ENCODE results near the gene TBPL2. TPM values are rescaled to one million over a fixed set of nuclear protein-coding genes. Genes with fewer than 3 reads are reported as not detected.

Gene TBPL2
- total RNA-seq, 2 donors from 2014 or later, result not detected

DNA sequence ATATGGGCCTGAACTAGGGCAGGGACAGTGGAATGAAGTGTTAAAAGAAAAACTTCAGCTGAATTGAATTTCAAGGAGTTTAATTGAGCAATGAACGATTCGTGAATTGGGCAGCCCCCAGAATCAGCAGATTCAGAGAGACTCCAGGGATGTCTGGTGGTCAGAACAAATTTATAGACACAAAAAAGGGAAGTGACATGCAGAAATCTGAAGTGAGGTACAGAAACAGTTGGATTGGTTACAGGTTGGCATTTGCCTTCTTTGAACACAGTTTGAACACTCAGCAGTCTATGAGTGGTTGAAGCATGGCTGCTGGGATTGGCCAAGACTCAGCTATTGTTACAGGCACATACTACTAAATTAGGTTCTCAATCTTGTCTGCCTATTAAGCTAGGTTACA lies 9.7 kb upstream of the TBPL2 start:
- no peak overlapping the region for H3K4me3 ChIP-seq

DNA sequence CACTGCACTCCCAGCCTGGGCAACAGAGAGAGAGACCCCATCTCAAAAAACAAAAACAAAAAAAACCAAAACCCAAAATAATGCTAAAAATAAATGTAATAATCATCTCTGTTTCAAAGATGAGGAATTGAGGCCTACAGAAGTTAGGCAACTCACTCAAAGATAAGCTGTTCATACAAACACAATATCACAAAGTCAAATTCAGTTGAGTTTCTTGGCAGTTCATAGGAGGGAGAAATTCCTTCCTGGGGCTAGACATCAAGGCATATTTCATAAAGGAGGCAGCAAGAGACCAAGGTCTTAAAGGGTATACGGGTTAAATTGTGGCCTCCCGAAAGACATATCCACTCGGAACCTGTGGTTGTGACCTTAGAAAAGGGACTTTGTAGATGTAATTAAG lies 8.7 kb upstream of the TBPL2 start:
- intact Hi-C loops (cut with DNase I), result no loop called here
- Histone ChIP-seq H3K36me3 (no peaks in the 10 kb centered on the region), H3K9me3 (no peaks in the 10 kb centered on the region), H3K4me3 (no peak overlapping the region), H3K27me3 (replicated peaks; ENCODE audit: insufficient read depth) (no peaks in the 10 kb centered on the region), H3K4me1 (replicated peaks) (no peaks in the 10 kb centered on the region), H3K27ac (no peak overlapping the region)
- WGBS, result 77% methylated on average over 3 of the region's 3 CpGs
- no peak for DNase-seq (ENCODE audit: low spot score)
- TF ChIP-seq POLR2A (IDR thresholded peaks at IDR 0.05), result no peak
- no peak for TF ChIP-seq CTCF (IDR thresholded peaks at IDR 0.05)

More for the DNA sequence above, 9.7 kb upstream of the TBPL2 start:
- H3K27ac ChIP-seq, result no peak overlapping the region
- intact Hi-C loops (cut with DNase I), result no loop called here
- H3K4me1 ChIP-seq (replicated peaks), result no peaks in the 10 kb centered on the region
- TF ChIP-seq POLR2A (IDR thresholded peaks at IDR 0.05), result no peak
- no peak for TF ChIP-seq CTCF (IDR thresholded peaks at IDR 0.05)
- no peak for TF ChIP-seq POLR2AphosphoS5 (IDR thresholded peaks at IDR 0.05)
- H3K36me3 ChIP-seq, result no peaks in the 10 kb centered on the region
- no peaks in the 10 kb centered on the region for H3K27me3 ChIP-seq (replicated peaks; ENCODE audit: insufficient read depth)
- no peaks in the 10 kb centered on the region for H3K9me3 ChIP-seq
- no peak for DNase-seq (ENCODE audit: low spot score)
- 85% methylated on average over 2 of the region's 2 CpGs for WGBS

- intact Hi-C loops (cut with DNase I), result no loop called here
- Histone ChIP-seq H3K36me3 (no peaks in the 10 kb centered on the region), H3K27me3 (replicated peaks; ENCODE audit: insufficient read depth) (no peaks in the 10 kb centered on the region), H3K4me3 (no peak overlapping the region), H3K4me1 (replicated peaks) (no peaks in the 10 kb centered on the region), H3K9me3 (no peaks in the 10 kb centered on the region), H3K27ac (no peak overlapping the region)
- WGBS, result 33% methylated on average over 3 of the region's 3 CpGs
- no peak for DNase-seq (ENCODE audit: low spot score)
- no peak for TF ChIP-seq POLR2A (IDR thresholded peaks at IDR 0.05)
- no peak for TF ChIP-seq CTCF (IDR thresholded peaks at IDR 0.05)
- peak; percentile 19 for TF ChIP-seq POLR2AphosphoS5 (IDR thresholded peaks at IDR 0.05)
Observed at GRCh38 chr14:55448141-55448614, 7.8 kb upstream of the TBPL2 start.

DNA sequence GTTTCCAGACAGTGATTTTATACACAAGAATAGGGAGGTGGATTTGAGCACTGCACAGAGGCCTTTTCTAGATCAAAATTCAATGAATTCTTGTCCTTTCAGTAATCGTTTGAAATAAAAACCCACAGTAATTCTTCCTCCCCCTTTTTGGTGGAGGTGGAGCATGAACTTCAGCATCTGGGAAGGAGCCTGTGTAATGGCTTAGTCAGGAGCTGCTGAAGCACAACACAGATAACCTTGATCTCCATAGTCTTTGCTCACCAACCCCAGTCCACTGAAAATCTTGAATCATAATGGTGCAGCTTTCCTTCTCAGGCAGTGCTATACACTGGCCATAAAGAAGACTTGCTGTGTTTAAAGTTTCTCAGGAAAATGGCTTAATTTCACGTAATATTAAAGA lies 6.4 kb upstream of the TBPL2 start:
- Histone ChIP-seq H3K4me1 (replicated peaks) (no peaks in the 10 kb centered on the region), H3K4me3 (no peak overlapping the region), H3K9me3 (no peaks in the 10 kb centered on the region), H3K27ac (no peak overlapping the region), H3K36me3 (no peaks in the 10 kb centered on the region), H3K27me3 (replicated peaks; ENCODE audit: insufficient read depth) (no peaks in the 10 kb centered on the region)
- TF ChIP-seq POLR2AphosphoS5 (IDR thresholded peaks at IDR 0.05) (no peak), CTCF (IDR thresholded peaks at IDR 0.05) (no peak), POLR2A (IDR thresholded peaks at IDR 0.05) (no peak)
- 67% methylated on average over 2 of the region's 2 CpGs for WGBS
- intact Hi-C loops (cut with DNase I), result no loop called here
- no peak for DNase-seq (ENCODE audit: low spot score)

DNA sequence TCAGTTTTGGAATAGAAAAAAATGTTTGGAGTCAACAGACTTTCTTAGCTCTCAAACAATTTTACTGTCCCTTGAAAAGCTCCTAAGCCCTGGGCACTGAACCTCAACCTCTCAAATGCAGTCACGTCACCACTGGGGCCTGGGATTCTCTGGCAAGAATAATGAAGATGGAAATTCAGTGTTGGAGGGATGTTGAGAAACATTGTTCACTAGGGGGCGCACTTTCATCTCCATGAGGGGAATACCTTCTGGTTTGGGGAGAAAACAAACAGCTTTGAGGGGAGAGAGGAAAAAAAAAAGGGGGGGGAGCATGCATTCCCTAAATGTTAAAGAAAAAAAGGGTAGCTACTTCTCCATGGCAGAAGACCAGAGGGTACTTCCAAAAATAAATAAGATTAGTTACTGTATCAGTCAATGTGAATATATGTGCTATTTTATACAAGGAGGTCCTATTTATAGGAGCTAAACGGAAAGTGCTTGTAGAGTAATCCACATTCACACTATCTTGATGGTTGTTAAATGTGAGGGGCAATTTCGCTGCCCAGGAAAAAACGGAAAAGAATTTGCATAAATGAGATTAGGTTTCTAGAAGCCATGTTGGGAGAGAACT lies 5.8 kb upstream of the TBPL2 start:
- WGBS, result 20% methylated on average over 5 of the region's 5 CpGs
- Histone ChIP-seq H3K4me3 (no peak overlapping the region), H3K4me1 (replicated peaks) (no peaks in the 10 kb centered on the region), H3K36me3 (no peaks in the 10 kb centered on the region), H3K27ac (no peak overlapping the region), H3K9me3 (no peaks in the 10 kb centered on the region), H3K27me3 (replicated peaks; ENCODE audit: insufficient read depth) (no peaks in the 10 kb centered on the region)
- TF ChIP-seq POLR2AphosphoS5 (IDR thresholded peaks at IDR 0.05) (no peak), CTCF (IDR thresholded peaks at IDR 0.05) (peak; percentile 50 to 66 (median 56))
- peak; percentile 40 for DNase-seq (ENCODE audit: low spot score)
- intact Hi-C loops (cut with DNase I), result no loop called here
